GM21786 (cell line): Measurements from ENCODE around the gene MCM7.
A peak's percentile ranks its signal among the peaks of the same experiment; 100 is the strongest.
"Not testable (repeated sequence)": the region's sequence is repeated elsewhere in the genome, so short reads cannot be mapped to it uniquely, and the experiment has no call there.

Source experiments
- ATAC-seq: cut with Tn5 transposase; IDR thresholded peaks from one replicate; pipeline ENCODE4 v1.9.1; 2021; ENCODE audit not compliant: unreplicated experiment

MCM7 gene

GRCh38 chr7:100101016-100101862, at the start of gene MCM7, which contains the start of gene AP4M1:
MCM7 (minus strand) TSS chr7:100101397; CDS start chr7:100101294, 103 bp downstream.
AP4M1 (plus strand) TSS chr7:100101643; CDS start chr7:100101715, 72 bp downstream.
- ATAC-seq: peak; percentile 86

GRCh38 chr7:100148559-100149328, 47.5 kb upstream of the MCM7 start, which contains the start of gene LAMTOR4:
LAMTOR4 (plus strand) TSS chr7:100148918; CDS start chr7:100148973, 55 bp downstream.
- ATAC-seq: peak; percentile 98

GRCh38 chr7:100148225-100148558, 47.0 kb upstream of the MCM7 start:
- ATAC-seq: no peak

GRCh38 chr7:100147278-100147677, 46.1 kb upstream of the MCM7 start:
- ATAC-seq: no peak

- not testable (repeated sequence) for ATAC-seq
Observed at GRCh38 chr7:100146350-100146749, 45.2 kb upstream of the MCM7 start.

- ATAC-seq: no peak
Observed at GRCh38 chr7:100142461-100142860, 41.3 kb upstream of the MCM7 start.

DNA sequence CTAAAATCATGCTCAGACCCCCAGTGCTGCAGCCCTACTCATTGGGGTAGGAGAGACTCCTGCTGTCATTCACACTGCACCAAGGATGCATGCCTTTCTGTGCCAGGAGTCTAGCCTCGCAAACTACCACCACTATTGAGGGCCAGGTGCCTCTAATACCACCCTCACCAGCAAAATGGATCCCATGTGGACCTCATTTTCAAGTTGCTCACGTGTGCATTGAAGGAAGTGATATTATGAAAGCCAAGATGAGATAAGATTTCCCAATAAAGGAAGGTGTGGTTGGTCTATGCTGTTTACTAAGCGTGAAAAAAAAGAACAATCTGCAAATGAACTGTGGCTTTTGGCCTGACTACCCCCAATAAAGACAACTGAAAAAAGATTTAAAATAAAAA, 40.4 kb upstream of the MCM7 start:
- ATAC-seq: no peak

DNA sequence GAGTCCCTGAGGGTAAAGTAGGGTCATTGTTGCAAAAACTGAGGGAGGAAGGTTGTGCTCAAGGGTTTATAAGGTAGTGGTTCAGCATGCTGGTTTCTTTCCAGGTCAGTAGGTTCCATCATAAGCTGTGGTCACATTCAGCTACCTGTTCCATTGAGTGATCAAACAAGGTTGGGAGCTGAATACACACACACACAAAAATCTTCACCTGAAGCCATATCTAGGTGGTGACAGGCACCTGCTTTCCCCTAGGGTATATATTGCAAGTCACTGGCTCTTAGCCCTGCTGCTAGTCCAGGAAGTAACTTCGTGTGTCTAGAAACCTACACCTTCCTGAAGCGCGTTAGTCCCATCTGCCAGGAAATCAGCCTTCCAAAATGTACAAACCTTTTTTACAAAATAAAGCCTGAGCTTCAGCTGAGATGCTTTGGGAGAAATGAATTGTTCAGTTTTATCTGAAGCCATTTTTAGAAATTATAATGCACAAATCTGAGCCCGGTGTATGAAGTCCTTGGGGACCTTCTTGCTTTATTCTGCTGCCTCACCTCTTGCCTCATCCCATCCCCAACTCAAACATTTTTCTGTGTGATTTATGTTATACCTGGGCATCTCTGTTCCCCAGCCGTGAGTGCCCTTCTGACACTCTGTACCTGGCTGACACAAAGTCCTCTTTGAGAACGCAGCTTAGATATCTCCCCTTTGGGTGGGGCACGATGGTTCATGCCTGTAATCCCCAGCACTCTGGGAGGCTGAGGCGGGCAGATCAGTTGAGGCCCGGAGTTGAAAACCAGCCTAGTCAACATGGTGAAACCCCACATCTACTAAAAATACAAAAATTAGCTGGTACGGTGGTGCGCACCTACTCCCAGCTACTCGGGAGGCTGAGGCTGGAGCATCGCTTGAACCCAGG, 36.9 kb upstream of the MCM7 start:
- ATAC-seq: no peak

DNA sequence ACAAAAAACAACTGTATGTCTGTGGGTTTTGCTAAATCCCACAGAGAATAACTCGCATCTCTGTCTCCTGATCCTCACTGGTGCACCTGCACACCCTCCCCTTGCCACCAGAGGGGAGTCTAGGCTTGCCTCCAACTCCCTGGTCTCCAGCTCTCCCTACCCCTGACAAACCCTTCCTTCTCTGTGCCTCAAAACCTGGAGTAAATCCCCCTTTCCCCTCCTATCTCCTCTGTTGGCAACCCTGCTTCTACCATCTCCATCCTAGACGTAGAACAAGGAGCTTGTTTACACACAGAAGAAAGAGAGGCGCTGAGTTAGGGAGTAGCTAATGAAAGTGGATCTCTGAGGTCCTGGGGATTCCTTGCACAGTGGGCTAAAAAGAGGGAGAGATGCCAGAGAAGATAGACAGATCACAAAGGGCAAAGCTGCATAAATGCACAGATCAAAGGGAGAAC, 31.5 kb upstream of the MCM7 start:
- no peak for ATAC-seq

- no peak for ATAC-seq
Observed at GRCh38 chr7:100132126-100132525, 30.9 kb upstream of the MCM7 start.

GRCh38 chr7:100130608-100131453, 29.6 kb upstream of the MCM7 start:
- no peak for ATAC-seq

DNA sequence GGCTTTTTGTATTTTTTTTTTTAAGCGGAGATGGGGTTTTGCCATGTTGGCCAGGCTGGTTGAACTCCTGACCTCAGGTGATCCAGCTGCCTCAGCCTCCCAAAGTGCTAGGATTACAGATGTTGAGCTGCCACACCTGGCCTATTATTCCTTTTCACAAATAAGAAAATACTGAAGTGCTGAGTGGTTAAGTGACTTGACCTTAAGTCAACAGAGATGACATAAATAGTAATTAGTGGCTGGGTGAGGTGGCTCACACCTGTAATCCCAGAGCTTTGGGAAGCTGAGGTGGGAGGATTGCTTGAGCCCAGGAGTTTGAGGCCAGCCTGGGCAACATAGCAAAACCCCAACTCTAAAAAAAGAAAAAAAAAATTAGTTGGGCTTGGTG, 29.0 kb upstream of the MCM7 start:
- ATAC-seq: not testable (repeated sequence)

DNA sequence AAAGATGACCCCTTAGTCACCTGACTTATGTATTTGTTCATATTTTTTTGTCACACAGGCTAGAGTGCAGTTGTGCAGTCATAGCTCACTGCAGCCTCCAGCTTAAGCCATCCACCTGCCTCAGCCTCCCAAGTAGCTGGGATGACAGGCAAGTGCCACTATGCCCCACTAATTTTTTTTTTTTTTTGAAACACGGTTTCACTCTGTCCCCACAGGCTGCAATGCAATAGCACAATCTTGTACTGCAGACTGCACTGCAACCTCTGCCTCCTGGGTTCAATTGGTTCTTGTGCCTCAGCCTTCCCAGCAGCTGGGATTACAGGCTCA, 27.4 kb upstream of the MCM7 start:
- no peak for ATAC-seq

DNA sequence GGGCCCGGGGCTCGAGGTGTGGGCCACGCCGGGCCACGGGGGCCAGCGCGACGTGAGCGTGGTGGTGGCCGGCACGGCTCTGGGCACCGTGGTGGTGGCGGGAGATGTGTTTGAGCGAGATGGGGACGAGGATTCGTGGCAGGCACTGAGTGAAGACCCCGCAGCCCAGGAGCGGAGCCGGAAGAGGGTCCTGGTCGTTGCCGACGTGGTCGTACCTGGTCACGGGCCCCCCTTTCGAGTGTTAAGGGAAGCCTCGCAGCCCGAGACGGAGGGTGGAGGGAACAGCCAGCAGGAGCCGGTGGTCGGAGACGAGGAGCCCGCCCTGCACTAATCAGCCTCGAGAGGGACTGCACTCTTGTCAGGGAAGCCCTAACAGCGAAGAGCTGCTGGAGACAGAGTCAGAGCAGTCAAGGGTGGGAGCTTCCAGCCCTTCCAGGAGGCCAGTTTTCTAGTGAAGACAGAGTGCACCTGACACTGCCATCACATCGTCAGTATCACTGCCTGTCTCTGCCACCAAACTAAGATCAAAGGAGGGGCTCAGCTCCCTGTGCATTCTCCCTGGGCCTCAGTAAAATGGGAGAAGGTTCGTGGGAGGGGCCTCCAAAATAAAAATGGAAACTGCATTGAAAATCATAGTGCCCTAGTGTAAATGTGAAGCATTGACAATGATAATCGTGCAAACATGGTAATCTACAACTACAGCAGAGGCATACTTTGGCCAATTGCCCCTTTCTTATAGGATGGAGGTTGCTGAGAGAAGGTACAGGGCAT, 26.9 kb upstream of the MCM7 start:
- no peak for ATAC-seq

- peak; percentile 56 for ATAC-seq
Observed at GRCh38 chr7:100126931-100127865, 26.0 kb upstream of the MCM7 start, which contains the start of gene MBLAC1. MBLAC1 (plus strand) TSS chr7:100126967; CDS start chr7:100127396, 429 bp downstream.

GRCh38 chr7:100126239-100126930, 25.2 kb upstream of the MCM7 start:
- peak; percentile 20 for ATAC-seq
